Skeletal muscle satellite cell (primary cell): ENCODE results near the gene DPYD.
A peak's percentile ranks its signal among the peaks of the same experiment; 100 is the strongest.

Experiments used
- H3K27me3 ChIP-seq: 2 replicates; pipeline ENCODE4 v1.7.0; 2013; ENCODE audit warnings: low read length; ENCODE audit not compliant: control insufficient read depth, insufficient read depth
- H3K36me3 ChIP-seq: 2 replicates; pipeline ENCODE4 v1.7.0; 2013; ENCODE audit warnings: mild to moderate bottlenecking, control low read depth, low read length; ENCODE audit not compliant: insufficient read depth
- H3K4me1 ChIP-seq: 2 replicates; pipeline ENCODE4 v1.7.0; 2013; ENCODE audit warnings: low read length; ENCODE audit not compliant: control insufficient read depth, insufficient read depth
- H3K4me2 ChIP-seq: 2 replicates; pipeline ENCODE4 v1.7.0; 2013; ENCODE audit warnings: mild to moderate bottlenecking, low read length
- H3K4me3 ChIP-seq: 2 replicates; pipeline ENCODE4 v1.7.0; 2013; ENCODE audit warnings: low read length
- H3K9ac ChIP-seq: 2 replicates; pipeline ENCODE4 v1.7.0; 2013; ENCODE audit warnings: mild to moderate bottlenecking, low read depth, low read length, moderate library complexity
- H3K9me3 ChIP-seq: replicated peaks from 2 replicates; pipeline ENCODE4 v1.7.0; 2013; ENCODE audit warnings: mild to moderate bottlenecking, control low read depth, low read length

Gene DPYD

GRCh38 chr1:97778718-97779117, 142.1 kb downstream of the DPYD start:
- H3K4me1 ChIP-seq = no peaks in the 10 kb centered on the region
- no peaks in the 10 kb centered on the region for H3K36me3 ChIP-seq
- no peak overlapping the region for H3K4me2 ChIP-seq

GRCh38 chr1:97770376-97770775, 150.5 kb downstream of the DPYD start:
- no peak overlapping the region for H3K4me3 ChIP-seq
- H3K27me3 ChIP-seq = no peaks in the 10 kb centered on the region
- H3K9me3 ChIP-seq = no peaks in the 10 kb centered on the region
- peak overlapping the region; percentile 57 for H3K4me2 ChIP-seq
- peaks cover 24% of the 10 kb centered on the region for H3K4me1 ChIP-seq
- H3K36me3 ChIP-seq = no peaks in the 10 kb centered on the region
- peak overlapping the region; percentile 55 for H3K9ac ChIP-seq

More at GRCh38 chr1:97778718-97779117, 142.1 kb downstream of the DPYD start:
- Histone ChIP-seq H3K9me3 (no peaks in the 10 kb centered on the region), H3K27me3 (no peaks in the 10 kb centered on the region), H3K4me3 (no peak overlapping the region), H3K9ac (no peak overlapping the region)

GRCh38 chr1:97767381-97767780, 153.5 kb downstream of the DPYD start:
- peaks cover 19% of the 10 kb centered on the region for H3K4me1 ChIP-seq
- H3K4me3 ChIP-seq = no peak overlapping the region
- no peaks in the 10 kb centered on the region for H3K36me3 ChIP-seq
- no peak overlapping the region for H3K4me2 ChIP-seq
- no peak overlapping the region for H3K9ac ChIP-seq
- no peaks in the 10 kb centered on the region for H3K27me3 ChIP-seq
- no peaks in the 10 kb centered on the region for H3K9me3 ChIP-seq

GRCh38 chr1:97764991-97765390, 155.8 kb downstream of the DPYD start:
- Histone ChIP-seq H3K9ac (no peak overlapping the region), H3K4me2 (no peak overlapping the region), H3K9me3 (peaks cover 3% of the 10 kb centered on the region), H3K27me3 (no peaks in the 10 kb centered on the region), H3K4me1 (peaks cover 5% of the 10 kb centered on the region), H3K4me3 (no peak overlapping the region), H3K36me3 (no peaks in the 10 kb centered on the region)

- no peak overlapping the region for H3K9ac ChIP-seq
- no peaks in the 10 kb centered on the region for H3K27me3 ChIP-seq
- H3K4me2 ChIP-seq = no peak overlapping the region
- peaks cover 15% of the 10 kb centered on the region for H3K4me1 ChIP-seq
- H3K36me3 ChIP-seq = no peaks in the 10 kb centered on the region
- no peak overlapping the region for H3K4me3 ChIP-seq
- peaks cover 3% of the 10 kb centered on the region for H3K9me3 ChIP-seq
These were observed 159.2 kb downstream of the DPYD start for GRCh38 chr1:97761637-97762036.

GRCh38 chr1:97759078-97759477, 161.8 kb downstream of the DPYD start:
- peaks cover 15% of the 10 kb centered on the region for H3K4me1 ChIP-seq
- H3K36me3 ChIP-seq = no peaks in the 10 kb centered on the region
- peak overlapping the region; percentile 4 for H3K4me2 ChIP-seq
- no peak overlapping the region for H3K4me3 ChIP-seq
- H3K9me3 ChIP-seq = peaks cover 3% of the 10 kb centered on the region
- no peak overlapping the region for H3K9ac ChIP-seq
- no peaks in the 10 kb centered on the region for H3K27me3 ChIP-seq

- H3K9ac ChIP-seq = no peak overlapping the region
- H3K4me2 ChIP-seq = peak overlapping the region; percentile 4
- H3K27me3 ChIP-seq = no peaks in the 10 kb centered on the region
- H3K4me3 ChIP-seq = no peak overlapping the region
- H3K36me3 ChIP-seq = no peaks in the 10 kb centered on the region
- peaks cover 15% of the 10 kb centered on the region for H3K4me1 ChIP-seq
- peaks cover 3% of the 10 kb centered on the region for H3K9me3 ChIP-seq
These were observed 162.2 kb downstream of the DPYD start for GRCh38 chr1:97758541-97759057.

- Histone ChIP-seq H3K4me2 (no peak overlapping the region), H3K36me3 (no peaks in the 10 kb centered on the region), H3K27me3 (no peaks in the 10 kb centered on the region), H3K9ac (no peak overlapping the region), H3K9me3 (no peaks in the 10 kb centered on the region), H3K4me1 (peaks cover 8% of the 10 kb centered on the region), H3K4me3 (no peak overlapping the region)
These were observed 174.9 kb downstream of the DPYD start for GRCh38 chr1:97745912-97746311.

GRCh38 chr1:97744977-97745376, 175.9 kb downstream of the DPYD start:
- Histone ChIP-seq H3K4me2 (no peak overlapping the region), H3K9ac (no peak overlapping the region), H3K4me3 (no peak overlapping the region), H3K27me3 (no peaks in the 10 kb centered on the region), H3K4me1 (peaks cover 13% of the 10 kb centered on the region), H3K9me3 (no peaks in the 10 kb centered on the region), H3K36me3 (no peaks in the 10 kb centered on the region)

- H3K9me3 ChIP-seq = no peaks in the 10 kb centered on the region
- H3K36me3 ChIP-seq = no peaks in the 10 kb centered on the region
- no peaks in the 10 kb centered on the region for H3K27me3 ChIP-seq
- H3K4me1 ChIP-seq = peaks cover 22% of the 10 kb centered on the region
- no peak overlapping the region for H3K4me3 ChIP-seq
- no peak overlapping the region for H3K4me2 ChIP-seq
- no peak overlapping the region for H3K9ac ChIP-seq
These were observed 177.7 kb downstream of the DPYD start for GRCh38 chr1:97743129-97743528.

- H3K4me1 ChIP-seq = peaks cover 17% of the 10 kb centered on the region
- H3K4me3 ChIP-seq = no peak overlapping the region
- H3K27me3 ChIP-seq = no peaks in the 10 kb centered on the region
- no peak overlapping the region for H3K4me2 ChIP-seq
- no peaks in the 10 kb centered on the region for H3K9me3 ChIP-seq
- no peaks in the 10 kb centered on the region for H3K36me3 ChIP-seq
- no peak overlapping the region for H3K9ac ChIP-seq
These were observed 179.9 kb downstream of the DPYD start for GRCh38 chr1:97740891-97741290.

GRCh38 chr1:97739596-97740103, 181.2 kb downstream of the DPYD start:
- no peak overlapping the region for H3K4me3 ChIP-seq
- no peak overlapping the region for H3K4me2 ChIP-seq
- H3K27me3 ChIP-seq = no peaks in the 10 kb centered on the region
- no peaks in the 10 kb centered on the region for H3K36me3 ChIP-seq
- no peaks in the 10 kb centered on the region for H3K9me3 ChIP-seq
- H3K4me1 ChIP-seq = peaks cover 14% of the 10 kb centered on the region
- no peak overlapping the region for H3K9ac ChIP-seq
